HCEC 1CT (cell line): ENCODE measurements around the gene S1PR3.

Experiments
- DNase-seq: peaks from one replicate; pipeline ENCODE4 v3.0.0-alpha.2; 2017

S1PR3 gene

DNA sequence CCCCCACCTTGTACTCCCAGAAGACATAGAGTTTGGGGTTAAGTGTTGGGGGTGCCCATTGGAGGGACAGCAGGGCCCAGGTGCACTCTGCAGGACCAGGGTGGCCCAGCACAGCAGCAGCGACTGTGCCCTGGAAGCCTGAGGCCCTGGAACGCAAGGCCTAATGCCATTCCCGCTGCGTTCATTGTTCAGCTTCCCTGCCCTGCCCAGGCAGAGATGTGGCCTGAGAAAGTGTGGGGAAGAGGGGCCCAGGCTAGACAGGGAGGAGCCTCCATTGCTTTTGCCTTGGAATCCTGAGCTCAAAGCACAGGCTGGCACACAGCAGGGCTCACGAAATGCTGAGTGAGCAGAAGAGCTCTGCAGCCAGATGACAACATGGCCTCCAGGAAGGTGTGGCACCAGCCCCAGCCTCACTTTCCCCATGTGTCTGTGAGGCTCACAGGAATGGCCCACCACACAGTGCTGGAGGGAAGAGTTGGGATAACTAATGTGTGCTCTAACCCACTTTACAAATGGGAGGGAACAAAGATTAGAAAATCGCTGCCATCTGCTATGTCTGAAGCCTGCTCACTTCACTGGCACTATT is 19.4 kb downstream of the S1PR3 start:
- DNase-seq, result no peak

- no peak for DNase-seq
These were observed 20.4 kb downstream of the S1PR3 start for GRCh38 chr9:89011683-89012082.

GRCh38 chr9:89012294-89013042 is 21.2 kb downstream of the S1PR3 start:
- DNase-seq, result no peak

DNA sequence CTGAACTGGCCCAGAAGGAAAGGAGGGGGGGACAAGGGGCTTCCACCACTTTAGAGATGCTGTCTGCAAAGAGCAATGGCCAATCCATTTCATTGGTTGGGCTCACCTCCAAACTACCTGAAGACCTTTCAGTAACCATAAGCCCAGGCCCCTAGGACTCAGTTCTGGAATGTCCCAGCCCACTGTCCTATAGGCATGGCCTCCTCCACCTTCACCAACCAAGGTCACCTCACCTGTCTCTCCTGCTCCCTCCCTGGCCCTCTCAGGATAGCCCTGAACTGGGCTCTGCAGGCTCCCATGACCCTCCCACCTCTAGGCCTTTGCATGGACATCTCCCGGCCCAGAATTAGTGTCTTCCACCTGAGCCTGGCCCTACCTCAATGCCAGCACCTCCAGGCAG is 22.4 kb downstream of the S1PR3 start:
- no peak for DNase-seq

GRCh38 chr9:89014153-89014552 is 22.9 kb downstream of the S1PR3 start:
- DNase-seq, result no peak

- no peak for DNase-seq
These were observed 24.1 kb downstream of the S1PR3 start for GRCh38 chr9:89015336-89015735.

DNA sequence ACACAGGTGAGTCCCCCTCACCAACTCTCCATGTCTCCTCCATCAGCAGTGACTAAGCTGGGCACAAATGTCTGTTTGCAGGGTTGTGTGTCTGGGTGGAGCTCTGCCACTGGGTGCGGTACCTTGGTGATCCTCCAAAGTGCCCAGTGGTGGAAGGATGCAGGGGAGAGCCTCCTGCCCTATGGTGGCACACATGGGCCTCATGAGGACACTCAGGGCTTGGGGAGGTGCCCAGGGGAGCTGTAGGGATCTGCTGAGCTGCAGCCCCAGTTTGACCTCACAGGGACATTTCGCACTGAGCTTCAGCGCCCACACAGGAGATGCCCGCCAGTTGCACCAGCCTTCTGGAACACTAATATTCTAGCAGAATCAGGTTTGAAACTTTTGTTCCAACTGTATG is 29.5 kb downstream of the S1PR3 start:
- DNase-seq, result no peak

GRCh38 chr9:89021154-89021803 is 30.0 kb downstream of the S1PR3 start:
- DNase-seq, result peak; percentile 87

- DNase-seq, result no peak
These were observed 30.9 kb downstream of the S1PR3 start for GRCh38 chr9:89022001-89022759.

DNA sequence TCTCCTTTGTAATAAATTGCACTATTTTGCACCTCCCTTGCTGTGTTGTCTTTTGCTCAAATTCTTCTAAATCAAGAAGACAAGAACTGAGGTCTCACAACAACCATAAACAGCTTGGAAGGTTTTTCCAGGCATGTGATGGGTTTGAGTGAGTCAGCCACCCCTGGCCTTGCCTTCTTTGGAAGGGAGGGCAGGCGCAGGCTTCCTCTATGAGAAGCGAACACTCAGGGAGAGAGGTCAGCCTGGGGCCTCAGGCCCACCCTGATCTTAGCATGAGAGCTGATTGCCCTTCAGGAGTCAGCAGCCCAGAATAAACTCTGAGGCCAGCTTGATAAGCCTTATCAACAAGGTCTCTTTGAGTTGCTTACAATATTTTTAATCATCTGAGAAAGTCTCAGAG is 31.6 kb downstream of the S1PR3 start:
- DNase-seq, result peak; percentile 65

DNA sequence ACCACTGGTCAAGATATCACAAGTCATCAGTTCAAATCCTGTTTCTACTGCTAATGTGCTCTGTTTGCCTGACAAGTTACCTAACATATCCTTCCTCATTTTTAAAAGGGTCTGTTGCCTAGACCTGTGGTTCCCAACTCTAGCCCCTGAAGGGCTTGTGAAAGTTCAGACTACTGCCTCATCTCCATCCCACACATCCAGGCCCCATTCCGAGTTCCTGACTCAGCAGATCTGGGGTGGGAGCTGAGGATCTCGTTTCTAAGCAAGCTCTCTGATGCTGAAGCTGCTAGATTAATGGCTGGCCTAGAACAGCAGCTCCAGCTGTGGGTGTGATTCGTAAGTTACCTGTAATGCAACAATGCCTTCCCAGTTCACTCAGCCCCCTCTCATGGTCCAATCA is 32.5 kb downstream of the S1PR3 start:
- DNase-seq, result peak; percentile 18

DNA sequence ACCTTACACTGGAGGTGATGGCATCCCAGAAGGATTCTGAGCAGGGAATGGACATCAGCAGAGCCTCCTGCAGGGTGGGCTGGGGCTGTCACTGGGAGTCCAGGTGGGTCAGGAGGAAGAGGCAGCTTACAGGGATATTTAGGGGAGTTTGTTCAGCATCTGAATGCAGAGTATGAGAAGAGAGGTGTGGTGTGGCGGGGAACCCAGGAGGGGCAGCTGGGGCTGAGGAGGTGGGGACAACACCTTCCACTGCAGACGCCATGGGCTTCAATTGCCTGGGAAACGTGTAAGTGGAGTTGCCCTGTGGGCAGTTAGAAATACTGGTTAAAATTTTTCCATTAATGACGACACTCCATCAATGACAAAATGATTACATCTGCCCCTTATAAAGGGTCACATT is 33.5 kb downstream of the S1PR3 start:
- DNase-seq, result no peak

DNA sequence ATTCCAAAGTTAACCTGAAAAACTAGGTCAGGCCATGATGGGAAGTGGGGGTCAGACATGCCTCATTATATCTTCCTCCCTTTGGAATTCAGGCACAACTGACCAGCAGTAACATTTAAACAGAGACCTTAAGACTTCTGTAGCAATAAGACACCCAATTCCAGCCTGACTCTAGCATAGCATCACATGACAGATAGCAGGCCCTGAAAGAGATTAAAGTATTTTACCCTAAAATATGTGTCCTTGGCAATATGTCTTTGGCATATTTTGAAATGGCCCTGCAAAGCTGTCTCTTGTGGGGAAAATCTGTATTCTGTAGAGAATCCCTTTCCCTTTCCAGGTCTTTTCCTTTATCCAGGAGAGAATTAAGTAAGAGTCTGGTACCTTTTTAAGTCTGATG is 34.3 kb downstream of the S1PR3 start:
- no peak for DNase-seq

DNA sequence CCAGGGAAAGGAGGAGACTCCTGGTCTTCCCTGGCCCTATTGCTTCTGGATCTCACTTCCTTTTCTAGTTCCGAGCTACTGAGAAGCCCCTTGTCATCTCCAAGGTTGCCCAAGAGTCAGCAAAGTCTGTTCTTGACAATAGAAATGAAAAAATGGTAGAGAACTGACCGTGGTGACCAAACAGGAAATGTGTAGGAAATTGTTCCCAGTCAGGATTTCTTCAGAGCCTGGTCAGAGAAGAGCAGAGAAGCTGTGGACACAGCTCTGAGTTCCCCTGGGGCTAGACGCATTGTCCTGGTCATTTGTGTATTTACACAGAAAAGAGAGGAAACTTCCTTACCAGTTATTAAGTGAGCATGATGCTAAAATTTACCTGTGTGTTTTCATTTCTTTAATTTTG is 35.6 kb downstream of the S1PR3 start:
- DNase-seq, result no peak

DNA sequence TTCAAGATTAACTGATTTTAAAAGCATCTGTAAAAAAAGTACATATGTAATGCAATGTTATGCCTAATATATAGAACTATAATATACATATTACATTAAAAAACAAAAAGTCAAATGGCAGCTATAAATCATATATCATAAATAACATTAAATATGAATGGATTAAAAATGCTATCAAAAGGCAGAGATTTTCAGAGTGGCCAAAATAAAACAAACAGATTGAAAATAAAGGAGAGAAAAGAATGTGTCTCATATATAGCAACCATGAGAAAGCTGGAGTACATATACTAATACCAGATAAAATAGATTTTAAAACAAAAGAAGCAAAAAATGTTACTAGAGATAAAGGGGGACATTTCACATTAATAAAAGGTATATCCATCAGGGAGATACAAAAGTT is 38.5 kb downstream of the S1PR3 start:
- no peak for DNase-seq

DNA sequence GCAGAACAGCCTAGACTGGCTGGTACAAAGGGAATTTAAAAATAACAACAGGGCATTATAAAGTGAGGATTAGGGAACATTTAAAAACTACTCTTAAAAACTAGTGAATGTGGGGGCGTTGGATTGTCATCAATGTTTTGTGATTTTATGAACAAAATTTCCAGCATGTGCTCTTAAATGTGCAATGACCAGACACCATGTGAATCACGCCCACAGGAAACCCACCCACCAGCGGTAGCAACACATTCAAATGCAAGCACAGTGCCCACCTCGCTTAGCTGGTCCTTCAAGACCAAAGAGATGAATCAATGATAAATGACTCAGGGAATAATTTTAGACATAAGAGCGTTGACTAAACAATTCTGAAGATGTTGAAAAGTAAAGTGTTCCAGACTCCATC is 40.9 kb downstream of the S1PR3 start:
- DNase-seq, result no peak

- no peak for DNase-seq
These were observed 41.4 kb downstream of the S1PR3 start for GRCh38 chr9:89032661-89033060.

DNA sequence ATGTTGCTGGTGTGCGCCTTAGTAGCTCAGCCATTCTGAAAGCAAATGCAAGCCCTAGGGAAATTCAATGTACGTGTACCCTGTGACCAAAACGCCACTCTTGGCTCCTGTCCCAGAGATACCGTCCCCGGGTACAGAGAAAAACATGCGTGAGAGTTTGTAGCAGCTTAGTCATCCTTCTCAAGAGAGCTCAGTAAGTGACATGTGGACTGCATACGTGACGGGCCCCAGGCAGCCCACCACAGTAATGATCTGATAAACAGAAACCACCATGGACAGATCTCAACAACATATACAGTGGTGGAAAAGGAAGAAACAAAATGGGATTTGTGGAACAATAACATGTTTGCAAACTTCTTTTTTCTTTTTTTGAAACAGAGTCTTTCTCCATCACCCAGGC is 45.1 kb downstream of the S1PR3 start:
- DNase-seq, result no peak

- no peak for DNase-seq
These were observed 45.6 kb downstream of the S1PR3 start for GRCh38 chr9:89036891-89037290.

DNA sequence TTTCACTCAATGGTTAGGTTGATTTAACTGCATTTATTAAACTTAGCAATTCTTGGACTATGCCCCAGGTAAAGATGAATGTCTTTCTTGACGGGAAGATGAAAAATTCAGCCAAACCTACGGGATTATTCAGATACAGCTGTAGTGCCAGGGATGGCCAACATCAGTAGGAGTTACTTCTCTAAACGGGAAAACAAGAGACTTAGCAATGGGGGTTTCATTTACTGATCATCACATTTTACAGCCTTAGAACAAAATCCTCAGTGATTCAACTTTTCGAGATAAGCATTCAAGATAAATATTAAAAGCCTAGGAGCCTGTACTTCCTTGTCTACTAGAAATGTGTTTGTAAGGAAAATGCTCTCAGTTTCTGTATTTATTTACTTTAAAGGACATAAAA is 46.1 kb downstream of the S1PR3 start:
- no peak for DNase-seq

- DNase-seq, result no peak
These were observed 46.6 kb downstream of the S1PR3 start for GRCh38 chr9:89037891-89038290.

GRCh38 chr9:89038382-89039103 is 47.3 kb downstream of the S1PR3 start:
- DNase-seq, result peak; percentile 85

DNA sequence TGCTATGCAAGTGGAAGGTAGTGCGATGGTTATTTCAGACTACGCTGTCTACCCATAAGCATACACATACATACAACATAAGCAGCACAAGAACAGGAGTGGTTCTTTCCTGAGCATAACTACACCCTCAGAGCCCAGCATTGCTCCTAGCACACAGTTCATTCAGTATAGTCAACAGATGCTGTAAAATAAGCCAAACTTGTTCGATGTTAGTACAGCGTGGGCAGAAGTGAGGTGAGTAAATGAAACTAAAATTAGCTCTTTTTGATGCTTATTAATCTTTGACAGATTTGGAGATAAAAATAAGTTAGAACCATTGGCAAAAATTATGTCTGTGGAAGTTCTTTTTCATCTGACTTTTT is 47.8 kb downstream of the S1PR3 start:
- no peak for DNase-seq
